CD4-positive, alpha-beta T cell (primary cell): ENCODE measurements around the gene LRRC8E. TPM values are rescaled to one million over a fixed set of nuclear protein-coding genes. Genes with fewer than 3 reads are reported as not detected.

Experiments
- ATAC-seq: fragments of 200-7000 bp; cut with Tn5 transposase; one replicate; pipeline ENCODE4 v1.10.0; 2022; ENCODE audit warnings: mild to moderate bottlenecking; ENCODE audit not compliant: poor library complexity
- CTCF ChIA-PET: fragments of 350-600 bp; sonication (Branson Sonifier 250); formaldehyde crosslinking; loops from one replicate; lab custom pipeline; 2021; ENCODE audit warnings: antibody characterized with exemption, inconsistent platforms; lab: Charles Lee
- POLR2A ChIA-PET: fragments of 350-600 bp; sonication (Branson Sonifier 250); formaldehyde crosslinking; loops from one replicate; lab custom pipeline; 2021; ENCODE audit warnings: antibody characterized with exemption, inconsistent platforms; lab: Charles Lee
- DNase-seq, 14 experiments: peaks; one replicate each; pipeline ENCODE4 v3.0.0-alpha.2; 2013 to 2020; ENCODE audit warnings: mixed read lengths in 2 of 14
- H3K27ac ChIP-seq, 2 donors: one replicate each; pipeline versions ENCODE4 v1.5.1 to v1.7.0; 2013; ENCODE audit warnings: low read length in 2 of 2, low read depth in 1 of 2, mild to moderate bottlenecking in 1 of 2
- H3K27me3 ChIP-seq, 2 experiments: 1 replicate in 1 of 2; 2 replicates in 1 of 2; pipeline versions ENCODE4 v1.6.1 to v1.7.0; 2013; ENCODE audit warnings: low read length in 2 of 2, control low read depth in 1 of 2, mild to moderate bottlenecking in 1 of 2, moderate library complexity in 1 of 2; ENCODE audit not compliant: insufficient read depth in 2 of 2, control insufficient read depth in 1 of 2
- H3K36me3 ChIP-seq: one replicate; pipeline ENCODE4 v1.6.1; 2013; ENCODE audit warnings: low read length, control low read depth; ENCODE audit not compliant: insufficient read depth
- H3K4me1 ChIP-seq: one replicate; pipeline ENCODE4 v1.6.1; 2013; ENCODE audit warnings: low read length, control low read depth; ENCODE audit not compliant: insufficient read depth
- H3K4me3 ChIP-seq: one replicate; pipeline ENCODE4 v1.5.1; 2013; ENCODE audit warnings: mild to moderate bottlenecking, low read length, moderate library complexity
- H3K9me3 ChIP-seq, 2 experiments: 1 replicate in 1 of 2; 2 replicates in 1 of 2; pipeline versions ENCODE4 v1.6.1 to v1.7.0; 2013; ENCODE audit warnings: low read length in 2 of 2, mild to moderate bottlenecking in 2 of 2, control low read depth in 1 of 2, moderate library complexity in 1 of 2; ENCODE audit not compliant: control insufficient read depth in 1 of 2, insufficient read depth in 1 of 2
- H3K27ac Mint-ChIP-seq: one replicate; pipeline ENCODE4 v1.8.0; 2020; ENCODE audit warnings: mixed read lengths
- H3K27me3 Mint-ChIP-seq: one replicate; pipeline ENCODE4 v1.8.0; 2021; ENCODE audit warnings: mixed read lengths
- H3K36me3 Mint-ChIP-seq: one replicate; pipeline ENCODE4 v1.8.0; 2021; ENCODE audit warnings: low read depth, mixed read lengths
- H3K4me1 Mint-ChIP-seq: one replicate; pipeline ENCODE4 v1.8.0; 2021; ENCODE audit warnings: low read depth, mixed read lengths
- H3K4me3 Mint-ChIP-seq: one replicate; pipeline ENCODE4 v1.8.0; 2020; ENCODE audit warnings: mild to moderate bottlenecking, mixed read lengths
- H3K9me3 Mint-ChIP-seq: one replicate; pipeline ENCODE4 v1.8.0; 2020; ENCODE audit warnings: mixed read lengths
- CTCF ChIP-seq: fragments of 200-600 bp; IDR thresholded peaks from one replicate; pipeline ENCODE4 v1.8.0; 2022; ENCODE audit warnings: antibody characterized with exemption, mild to moderate bottlenecking
- intact Hi-C, 2 experiments: fragments of 100-400 bp; cut with DNase I in 1 of 2; cut with micrococcal nuclease in 1 of 2; formaldehyde crosslinking; loops; one replicate each; pipeline versions ENCODE4 v1.15.1 to v1.9.0; 2023 to 2025; cut with DNase I, micrococcal nuclease
- total RNA-seq, 174 experiments: library from RNA in 2 of 174; stranded (reverse) in 2 of 174; gene quantifications; one replicate each; pipeline ENCODE4 v1.2.3 and lab custom pipeline; 2021 to 2026

LRRC8E gene
- total RNA-seq, 2 experiments from 2014 or later, result not detected

- POLR2A ChIA-PET, result interaction anchor here (0.7 kb wide), 1 partner anchor 77 kb away, joined by 7 read pairs; no protein-coding TSS in a partner anchor
- H3K4me1 ChIP-seq, result no peaks in the 10 kb centered on the region
- H3K4me3 ChIP-seq, result no peak overlapping the region
- H3K4me3 Mint-ChIP-seq, result no peak overlapping the region
- TF ChIP-seq CTCF, result no peak
- no peaks in the 10 kb centered on the region for H3K9me3 ChIP-seq
- H3K9me3 Mint-ChIP-seq, result no peaks in the 10 kb centered on the region
- no peak for DNase-seq
- CTCF ChIA-PET, result interaction anchor here (2.3 kb wide), 1 partner anchor 13 kb away, joined by 6 read pairs; no protein-coding TSS in a partner anchor
- H3K27me3 ChIP-seq, result no peaks in the 10 kb centered on the region
- H3K36me3 ChIP-seq, result no peaks in the 10 kb centered on the region
- ATAC-seq, result no peak
- H3K27me3 Mint-ChIP-seq, result no peaks in the 10 kb centered on the region
- no peaks in the 10 kb centered on the region for H3K4me1 Mint-ChIP-seq
- intact Hi-C loops, result no loop called here
- no peak overlapping the region for H3K27ac Mint-ChIP-seq
- no peak overlapping the region for H3K27ac ChIP-seq
- no peaks in the 10 kb centered on the region for H3K36me3 Mint-ChIP-seq
Measured at GRCh38 chr19:7881910-7882309, 6.4 kb upstream of the LRRC8E start.

GRCh38 chr19:7883105-7883504 lies 5.2 kb upstream of the LRRC8E start:
- TF ChIP-seq CTCF, result no peak
- H3K4me1 ChIP-seq, result peaks cover 2% of the 10 kb centered on the region
- DNase-seq (no peak), ATAC-seq (no peak)
- H3K9me3 Mint-ChIP-seq, result no peaks in the 10 kb centered on the region
- POLR2A ChIA-PET, result no interaction called here
- H3K36me3 ChIP-seq, result no peaks in the 10 kb centered on the region
- peaks cover 7 to 9% of the 10 kb centered on the region in 2 experiments for H3K27me3 ChIP-seq
- CTCF ChIA-PET, result no interaction called here
- no peaks in the 10 kb centered on the region for H3K4me1 Mint-ChIP-seq
- no peak overlapping the region for H3K27ac ChIP-seq
- intact Hi-C loops, result no loop called here
- no peaks in the 10 kb centered on the region for H3K36me3 Mint-ChIP-seq
- no peak overlapping the region for H3K4me3 ChIP-seq
- no peak overlapping the region for H3K4me3 Mint-ChIP-seq
- peaks cover 4% of the 10 kb centered on the region for H3K27me3 Mint-ChIP-seq
- H3K9me3 ChIP-seq, result no peaks in the 10 kb centered on the region
- H3K27ac Mint-ChIP-seq, result no peak overlapping the region

GRCh38 chr19:7883796-7884570 lies 4.3 kb upstream of the LRRC8E start:
- Mint-ChIP-seq H3K4me3 (no peak overlapping the region), H3K27me3 (peaks cover 8% of the 10 kb centered on the region), H3K4me1 (no peaks in the 10 kb centered on the region), H3K27ac (no peak overlapping the region), H3K9me3 (no peaks in the 10 kb centered on the region), H3K36me3 (no peaks in the 10 kb centered on the region)
- TF ChIP-seq CTCF, result no peak
- no peak overlapping the region for H3K27ac ChIP-seq
- peaks cover 9% of the 10 kb centered on the region for H3K4me1 ChIP-seq
- peaks cover 14 to 16% of the 10 kb centered on the region in 2 experiments for H3K27me3 ChIP-seq
- ChIA-PET POLR2A (no interaction called here), CTCF (no interaction called here)
- ATAC-seq (no peak), DNase-seq (no peak)
- peaks cover 0 to 4% of the 10 kb centered on the region in 2 experiments for H3K9me3 ChIP-seq
- intact Hi-C loops, result no loop called here
- no peak overlapping the region for H3K4me3 ChIP-seq
- H3K36me3 ChIP-seq, result no peaks in the 10 kb centered on the region
